ENCODE measurements around the gene ADAM22.

The ADAM22 gene

DNA sequence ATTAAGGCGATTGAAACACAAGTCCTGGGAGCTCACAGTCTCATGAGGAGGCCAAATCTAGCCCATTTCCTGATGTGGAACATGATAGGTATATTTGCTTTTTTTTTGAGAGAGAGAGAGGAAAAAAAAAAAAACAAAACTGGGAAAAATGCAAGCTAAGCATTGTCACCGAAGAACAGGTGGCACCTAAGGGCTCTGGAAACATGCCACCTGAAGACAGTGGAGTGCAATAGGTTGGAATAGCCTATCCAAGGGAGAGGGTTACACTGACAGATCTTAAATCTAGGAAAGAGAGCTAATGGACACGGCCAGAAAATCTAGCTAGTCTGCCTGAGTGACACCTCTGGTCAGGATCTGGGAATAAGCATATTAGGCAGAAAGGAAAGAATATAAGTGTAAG, 175.6 kb downstream of the ADAM22 start:
- no peaks in the 10 kb centered on the region for H3K9me3 Mint-ChIP-seq
- no peaks in the 10 kb centered on the region for H3K36me3 Mint-ChIP-seq (ENCODE audit: low read depth)
- TF ChIP-seq, protein P1, sequence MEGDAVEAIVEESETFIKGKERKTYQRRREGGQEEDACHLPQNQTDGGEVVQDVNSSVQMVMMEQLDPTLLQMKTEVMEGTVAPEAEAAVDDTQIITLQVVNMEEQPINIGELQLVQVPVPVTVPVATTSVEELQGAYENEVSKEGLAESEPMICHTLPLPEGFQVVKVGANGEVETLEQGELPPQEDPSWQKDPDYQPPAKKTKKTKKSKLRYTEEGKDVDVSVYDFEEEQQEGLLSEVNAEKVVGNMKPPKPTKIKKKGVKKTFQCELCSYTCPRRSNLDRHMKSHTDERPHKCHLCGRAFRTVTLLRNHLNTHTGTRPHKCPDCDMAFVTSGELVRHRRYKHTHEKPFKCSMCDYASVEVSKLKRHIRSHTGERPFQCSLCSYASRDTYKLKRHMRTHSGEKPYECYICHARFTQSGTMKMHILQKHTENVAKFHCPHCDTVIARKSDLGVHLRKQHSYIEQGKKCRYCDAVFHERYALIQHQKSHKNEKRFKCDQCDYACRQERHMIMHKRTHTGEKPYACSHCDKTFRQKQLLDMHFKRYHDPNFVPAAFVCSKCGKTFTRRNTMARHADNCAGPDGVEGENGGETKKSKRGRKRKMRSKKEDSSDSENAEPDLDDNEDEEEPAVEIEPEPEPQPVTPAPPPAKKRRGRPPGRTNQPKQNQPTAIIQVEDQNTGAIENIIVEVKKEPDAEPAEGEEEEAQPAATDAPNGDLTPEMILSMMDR (IDR thresholded peaks at IDR 0.05; ENCODE audit: unreplicated experiment in 3 of 3) = no peak
- H3K4me3 Mint-ChIP-seq = no peak overlapping the region
- no peak overlapping the region for H3K27ac Mint-ChIP-seq
- peaks cover 5% of the 10 kb centered on the region for H3K27me3 Mint-ChIP-seq (ENCODE audit: low read depth)
- H3K4me1 Mint-ChIP-seq = peaks cover 25% of the 10 kb centered on the region

GRCh38 chr7:88111140-88111743, 177.2 kb downstream of the ADAM22 start:
- Mint-ChIP-seq H3K9me3 (no peaks in the 10 kb centered on the region), H3K36me3 (ENCODE audit: low read depth) (no peaks in the 10 kb centered on the region), H3K27ac (no peak overlapping the region), H3K4me3 (no peak overlapping the region), H3K4me1 (peaks cover 30% of the 10 kb centered on the region), H3K27me3 (ENCODE audit: low read depth) (peaks cover 5% of the 10 kb centered on the region)
- TF ChIP-seq, protein P1 (IDR thresholded peaks at IDR 0.05; ENCODE audit: unreplicated experiment in 3 of 3) = peak; percentile 58 to 66 (median 61)

GRCh38 chr7:88111954-88112471, 178.0 kb downstream of the ADAM22 start:
- no peak overlapping the region for H3K4me3 Mint-ChIP-seq
- peaks cover 5% of the 10 kb centered on the region for H3K27me3 Mint-ChIP-seq (ENCODE audit: low read depth)
- H3K27ac Mint-ChIP-seq = peak overlapping the region; percentile 51 to 79 (median 57)
- TF ChIP-seq, protein P1 (IDR thresholded peaks at IDR 0.05; ENCODE audit: unreplicated experiment in 3 of 3) = no peak
- H3K4me1 Mint-ChIP-seq = peaks cover 37% of the 10 kb centered on the region
- H3K9me3 Mint-ChIP-seq = no peaks in the 10 kb centered on the region
- H3K36me3 Mint-ChIP-seq (ENCODE audit: low read depth) = no peaks in the 10 kb centered on the region

GRCh38 chr7:88115258-88115796, 181.3 kb downstream of the ADAM22 start:
- H3K4me1 Mint-ChIP-seq = peaks cover 40% of the 10 kb centered on the region
- no peaks in the 10 kb centered on the region for H3K36me3 Mint-ChIP-seq (ENCODE audit: low read depth)
- TF ChIP-seq, protein P1 (IDR thresholded peaks at IDR 0.05; ENCODE audit: unreplicated experiment in 3 of 3) = no peak
- H3K27ac Mint-ChIP-seq = no peak overlapping the region
- no peak overlapping the region for H3K4me3 Mint-ChIP-seq
- H3K27me3 Mint-ChIP-seq (ENCODE audit: low read depth) = peaks cover 5% of the 10 kb centered on the region
- H3K9me3 Mint-ChIP-seq = no peaks in the 10 kb centered on the region

DNA sequence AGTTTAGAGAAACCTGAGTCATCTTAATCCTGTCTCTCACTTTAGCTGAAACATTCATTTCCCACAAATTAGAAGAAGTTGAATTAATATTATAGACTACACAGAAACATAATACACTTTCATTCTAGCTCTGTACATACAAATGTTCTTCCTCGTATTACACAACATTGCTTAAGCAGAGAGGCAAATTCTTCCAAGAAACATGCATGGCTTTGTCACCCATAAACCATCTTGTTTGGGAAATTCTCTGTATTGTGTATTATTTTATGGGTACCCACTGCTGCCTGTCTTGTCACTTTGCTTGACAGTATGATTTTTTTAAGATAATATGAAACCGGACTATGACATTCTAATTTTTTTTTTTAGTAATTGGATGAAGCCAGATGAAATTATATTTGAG, 181.8 kb downstream of the ADAM22 start:
- H3K4me3 Mint-ChIP-seq = no peak overlapping the region
- TF ChIP-seq, protein P1 (IDR thresholded peaks at IDR 0.05; ENCODE audit: unreplicated experiment in 3 of 3) = no peak
- peak overlapping the region in 1 of 3 experiments; percentile 69 for H3K27ac Mint-ChIP-seq
- no peaks in the 10 kb centered on the region for H3K36me3 Mint-ChIP-seq (ENCODE audit: low read depth)
- H3K9me3 Mint-ChIP-seq = no peaks in the 10 kb centered on the region
- H3K4me1 Mint-ChIP-seq = peaks cover 40% of the 10 kb centered on the region
- H3K27me3 Mint-ChIP-seq (ENCODE audit: low read depth) = peaks cover 5% of the 10 kb centered on the region

Data from nephron (organoid).